ENCODE data around the gene RAPGEF4. TPM values are rescaled to one million over a fixed set of nuclear protein-coding genes. Genes with fewer than 3 reads are reported as not detected.
A peak's percentile ranks its signal among the peaks of the same experiment; 100 is the strongest.

The RAPGEF4 gene
- polyA plus RNA-seq, 3 donors = not detected

DNA sequence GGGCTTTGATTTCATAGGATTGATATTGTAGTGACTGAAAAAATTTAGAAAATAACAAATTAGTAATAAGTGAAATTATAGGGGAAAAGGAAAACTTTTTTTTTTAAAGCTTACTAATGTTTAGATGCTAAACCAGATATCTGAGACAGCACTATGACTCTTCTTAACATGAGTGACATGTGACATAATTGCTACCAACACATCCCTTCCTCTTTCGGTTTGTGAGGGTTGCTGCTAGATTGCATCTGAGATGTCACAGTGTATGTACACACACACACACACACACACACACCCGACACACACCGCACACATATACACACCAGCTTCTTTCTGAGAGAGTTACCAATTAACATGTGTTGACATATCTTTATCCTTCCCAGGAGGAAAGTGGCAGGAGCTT lies 18.0 kb downstream of the RAPGEF4 start:
- intact Hi-C loops (cut with micrococcal nuclease) = no loop called here
- TF ChIP-seq, protein P1, sequence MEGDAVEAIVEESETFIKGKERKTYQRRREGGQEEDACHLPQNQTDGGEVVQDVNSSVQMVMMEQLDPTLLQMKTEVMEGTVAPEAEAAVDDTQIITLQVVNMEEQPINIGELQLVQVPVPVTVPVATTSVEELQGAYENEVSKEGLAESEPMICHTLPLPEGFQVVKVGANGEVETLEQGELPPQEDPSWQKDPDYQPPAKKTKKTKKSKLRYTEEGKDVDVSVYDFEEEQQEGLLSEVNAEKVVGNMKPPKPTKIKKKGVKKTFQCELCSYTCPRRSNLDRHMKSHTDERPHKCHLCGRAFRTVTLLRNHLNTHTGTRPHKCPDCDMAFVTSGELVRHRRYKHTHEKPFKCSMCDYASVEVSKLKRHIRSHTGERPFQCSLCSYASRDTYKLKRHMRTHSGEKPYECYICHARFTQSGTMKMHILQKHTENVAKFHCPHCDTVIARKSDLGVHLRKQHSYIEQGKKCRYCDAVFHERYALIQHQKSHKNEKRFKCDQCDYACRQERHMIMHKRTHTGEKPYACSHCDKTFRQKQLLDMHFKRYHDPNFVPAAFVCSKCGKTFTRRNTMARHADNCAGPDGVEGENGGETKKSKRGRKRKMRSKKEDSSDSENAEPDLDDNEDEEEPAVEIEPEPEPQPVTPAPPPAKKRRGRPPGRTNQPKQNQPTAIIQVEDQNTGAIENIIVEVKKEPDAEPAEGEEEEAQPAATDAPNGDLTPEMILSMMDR (IDR thresholded peaks at IDR 0.05) = no peak
- Mint-ChIP-seq H3K36me3 (no peaks in the 10 kb centered on the region), H3K27ac (no peak overlapping the region), H3K9me3 (peaks cover 0 to 6% (median 0%) of the 10 kb centered on the region in 7 donors), H3K27me3 (ENCODE audit: low read depth in 3 of 3) (peaks cover 2 to 6% (median 3%) of the 10 kb centered on the region in 3 donors), H3K4me1 (peaks cover 2% of the 10 kb centered on the region), H3K4me3 (no peak overlapping the region)
- H3K4me2 ChIP-seq (replicated peaks; ENCODE audit: extremely low read depth, low read length, poor library complexity, severe bottlenecking) = no peak overlapping the region
- no peaks in the 10 kb centered on the region for H3K4me1 ChIP-seq (ENCODE audit: control insufficient read depth in 1 of 2, insufficient read depth in 2 of 2, low read length in 2 of 2)
- H3K9me3 ChIP-seq (replicated peaks in 1 of 2; ENCODE audit: control insufficient read depth in 1 of 2, insufficient read depth in 1 of 2, low read length in 2 of 2) = peaks cover 0 to 8% of the 10 kb centered on the region in 2 donors
- no peaks in the 10 kb centered on the region for H3K79me2 ChIP-seq (ENCODE audit: insufficient read depth, low read length)
- DNase-seq = peak in 1 of 3 donors; percentile 13
- H3K27me3 ChIP-seq (ENCODE audit: control insufficient read depth in 2 of 2, insufficient read depth in 2 of 2, low read length in 2 of 2) = peaks cover 0 to 2% of the 10 kb centered on the region in 2 donors
- no peak overlapping the region for H2AFZ ChIP-seq (ENCODE audit: insufficient read depth, low read depth, low read length, poor library complexity, severe bottlenecking)
- WGBS (ENCODE audit: insufficient coverage) = no CpG with 5 or more reads among the region's 3 CpGs
- H3K4me3 ChIP-seq (replicated peaks in 1 of 3; ENCODE audit: low read depth in 2 of 3, low read length in 3 of 3) = no peak overlapping the region
- no peak overlapping the region for H3K27ac ChIP-seq (ENCODE audit: low read depth in 1 of 2, low read length in 2 of 2)
- H4K20me1 ChIP-seq (ENCODE audit: insufficient read depth, low read length) = no peaks in the 10 kb centered on the region
- H3K9ac ChIP-seq (ENCODE audit: insufficient read depth, low read length, poor library complexity, severe bottlenecking) = no peak overlapping the region
- H3K36me3 ChIP-seq (replicated peaks in 1 of 2; ENCODE audit: control insufficient read depth in 1 of 2, insufficient read depth in 2 of 2, low read length in 2 of 2) = no peaks in the 10 kb centered on the region

DNA sequence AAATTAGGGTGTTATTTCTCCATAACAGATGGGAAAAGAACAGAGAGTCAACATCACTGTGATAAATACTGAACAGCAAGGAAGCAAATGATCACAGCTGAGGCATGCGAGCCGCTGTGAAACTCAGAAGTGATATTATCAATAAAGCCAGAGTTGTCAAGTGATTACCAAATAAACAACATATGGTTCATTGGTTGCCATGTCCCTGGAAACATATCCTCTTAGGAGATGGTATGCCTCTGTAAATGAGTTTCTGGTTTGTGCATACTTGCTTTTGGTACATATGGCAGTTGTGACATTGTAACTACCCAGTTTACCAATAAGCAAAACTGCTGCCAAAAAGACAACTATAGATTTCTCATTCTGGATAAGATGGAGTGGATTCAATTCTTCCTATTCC lies 23.8 kb downstream of the RAPGEF4 start:
- TF ChIP-seq, protein P1 (IDR thresholded peaks at IDR 0.05) = no peak
- no peaks in the 10 kb centered on the region for H3K36me3 Mint-ChIP-seq
- H3K4me3 Mint-ChIP-seq = no peak overlapping the region
- Histone ChIP-seq H3K36me3 (replicated peaks in 1 of 2; ENCODE audit: control insufficient read depth in 1 of 2, insufficient read depth in 2 of 2, low read length in 2 of 2) (no peaks in the 10 kb centered on the region), H3K27me3 (ENCODE audit: control insufficient read depth in 2 of 2, insufficient read depth in 2 of 2, low read length in 2 of 2) (peaks cover 0 to 2% of the 10 kb centered on the region in 2 donors), H3K4me1 (ENCODE audit: control insufficient read depth in 1 of 2, insufficient read depth in 2 of 2, low read length in 2 of 2) (no peaks in the 10 kb centered on the region), H2AFZ (ENCODE audit: insufficient read depth, low read depth, low read length, poor library complexity, severe bottlenecking) (no peak overlapping the region), H3K9ac (ENCODE audit: insufficient read depth, low read length, poor library complexity, severe bottlenecking) (no peak overlapping the region), H3K27ac (ENCODE audit: low read depth in 1 of 2, low read length in 2 of 2) (no peak overlapping the region), H3K4me3 (replicated peaks in 1 of 3; ENCODE audit: low read depth in 2 of 3, low read length in 3 of 3) (no peak overlapping the region), H3K79me2 (ENCODE audit: insufficient read depth, low read length) (no peaks in the 10 kb centered on the region), H3K9me3 (replicated peaks in 1 of 2; ENCODE audit: control insufficient read depth in 1 of 2, insufficient read depth in 1 of 2, low read length in 2 of 2) (peaks cover 0 to 12% of the 10 kb centered on the region in 2 donors), H3K4me2 (replicated peaks; ENCODE audit: extremely low read depth, low read length, poor library complexity, severe bottlenecking) (no peak overlapping the region), H4K20me1 (ENCODE audit: insufficient read depth, low read length) (no peaks in the 10 kb centered on the region)
- H3K27ac Mint-ChIP-seq = no peak overlapping the region
- H3K9me3 Mint-ChIP-seq = peaks cover 13 to 28% (median 22%) of the 10 kb centered on the region in 7 donors
- H3K27me3 Mint-ChIP-seq (ENCODE audit: low read depth in 3 of 3) = peaks cover 2 to 8% (median 3%) of the 10 kb centered on the region in 3 donors
- H3K4me1 Mint-ChIP-seq = no peaks in the 10 kb centered on the region
- intact Hi-C loops (cut with micrococcal nuclease) = no loop called here
- DNase-seq = no peak
- no CpG with 5 or more reads among the region's 2 CpGs for WGBS (ENCODE audit: insufficient coverage)
